Skeletal muscle satellite cell (primary cell): Measurements from ENCODE around the gene CDC45.

Experiments
- H3K27me3 ChIP-seq: 2 replicates; pipeline ENCODE4 v1.7.0; 2013; ENCODE audit warnings: low read length; ENCODE audit not compliant: control insufficient read depth, insufficient read depth
- H3K36me3 ChIP-seq: 2 replicates; pipeline ENCODE4 v1.7.0; 2013; ENCODE audit warnings: mild to moderate bottlenecking, control low read depth, low read length; ENCODE audit not compliant: insufficient read depth
- H3K4me1 ChIP-seq: 2 replicates; pipeline ENCODE4 v1.7.0; 2013; ENCODE audit warnings: low read length; ENCODE audit not compliant: control insufficient read depth, insufficient read depth
- H3K4me2 ChIP-seq: 2 replicates; pipeline ENCODE4 v1.7.0; 2013; ENCODE audit warnings: mild to moderate bottlenecking, low read length
- H3K4me3 ChIP-seq: 2 replicates; pipeline ENCODE4 v1.7.0; 2013; ENCODE audit warnings: low read length
- H3K9ac ChIP-seq: 2 replicates; pipeline ENCODE4 v1.7.0; 2013; ENCODE audit warnings: mild to moderate bottlenecking, low read depth, low read length, moderate library complexity
- H3K9me3 ChIP-seq: replicated peaks from 2 replicates; pipeline ENCODE4 v1.7.0; 2013; ENCODE audit warnings: mild to moderate bottlenecking, control low read depth, low read length

CDC45 gene

GRCh38 chr22:19476023-19476422, 3.7 kb upstream of the CDC45 start:
- no peak overlapping the region for H3K4me3 ChIP-seq
- H3K9me3 ChIP-seq: no peaks in the 10 kb centered on the region
- peaks cover 5% of the 10 kb centered on the region for H3K4me1 ChIP-seq
- H3K36me3 ChIP-seq: peaks cover 44% of the 10 kb centered on the region
- H3K27me3 ChIP-seq: no peaks in the 10 kb centered on the region
- no peak overlapping the region for H3K9ac ChIP-seq
- no peak overlapping the region for H3K4me2 ChIP-seq

DNA sequence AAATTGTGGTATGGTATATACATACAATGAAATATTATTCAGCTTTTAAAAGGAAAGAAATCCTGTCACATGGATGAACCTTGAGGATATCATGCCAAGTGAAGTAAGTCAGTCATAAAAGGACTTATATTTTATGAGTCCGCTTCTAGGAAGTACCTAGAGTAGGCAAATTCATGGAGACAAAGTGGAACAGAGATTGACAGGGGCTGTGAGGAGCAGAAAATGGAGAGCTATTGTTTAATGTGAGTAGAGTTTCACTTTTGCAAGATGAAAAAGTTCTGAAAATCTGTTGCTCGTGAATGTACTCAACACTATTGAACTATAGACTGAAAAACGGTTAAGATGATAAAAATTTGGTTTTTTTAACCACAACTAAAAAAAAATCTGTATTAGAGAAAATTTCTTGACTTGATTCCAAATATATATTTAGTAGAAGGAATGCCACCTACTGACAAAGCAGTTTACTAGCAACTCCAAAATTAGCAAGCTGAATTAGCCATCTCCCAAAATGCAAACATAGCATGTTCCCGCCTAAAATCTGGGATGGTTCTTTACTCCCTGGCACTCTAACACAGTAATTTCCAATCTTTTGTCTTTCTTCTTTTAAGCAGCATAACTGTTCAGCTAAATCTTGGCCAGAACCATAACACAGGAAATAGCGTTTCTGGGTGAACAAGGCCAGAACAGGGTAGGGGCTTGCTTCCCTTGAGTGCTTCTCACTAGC, 2.2 kb upstream of the CDC45 start:
- H3K36me3 ChIP-seq: peaks cover 37% of the 10 kb centered on the region
- H3K9ac ChIP-seq: peak overlapping the region; percentile 91
- H3K9me3 ChIP-seq: no peaks in the 10 kb centered on the region
- no peaks in the 10 kb centered on the region for H3K27me3 ChIP-seq
- H3K4me3 ChIP-seq: peak overlapping the region; percentile 87
- peak overlapping the region; percentile 85 for H3K4me2 ChIP-seq
- H3K4me1 ChIP-seq: peaks cover 8% of the 10 kb centered on the region

GRCh38 chr22:19478045-19478900, 1.4 kb upstream of the CDC45 start:
- peak overlapping the region; percentile 85 for H3K4me2 ChIP-seq
- no peaks in the 10 kb centered on the region for H3K27me3 ChIP-seq
- peaks cover 16% of the 10 kb centered on the region for H3K4me1 ChIP-seq
- peak overlapping the region; percentile 87 for H3K4me3 ChIP-seq
- H3K36me3 ChIP-seq: peaks cover 34% of the 10 kb centered on the region
- peak overlapping the region; percentile 91 for H3K9ac ChIP-seq
- H3K9me3 ChIP-seq: no peaks in the 10 kb centered on the region

DNA sequence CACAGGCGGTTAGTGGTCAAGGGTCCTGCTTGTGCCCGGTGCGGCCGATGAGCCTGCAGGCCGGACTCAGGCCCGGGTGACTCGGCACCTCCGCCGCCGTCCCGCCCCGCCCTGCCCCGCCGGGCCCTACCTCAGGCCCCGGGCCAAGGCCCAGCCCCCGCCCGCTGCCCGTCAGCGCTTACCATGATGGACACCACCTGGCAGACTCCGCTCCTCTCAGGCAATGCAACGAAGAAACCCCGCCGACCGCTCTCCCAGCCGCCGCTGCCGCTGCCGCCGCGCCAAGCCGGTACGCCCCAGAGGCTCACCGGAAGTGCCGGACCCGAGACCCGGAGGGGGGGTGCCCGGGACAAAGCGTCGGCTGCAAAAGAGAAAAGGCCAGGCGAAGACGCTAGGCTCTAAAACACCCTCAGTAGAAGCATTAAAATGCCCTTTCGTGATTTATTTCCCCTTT, 792 bp upstream of the CDC45 start, which contains the start of gene UFD1:
UFD1 (minus strand) TSS at position 293 of the 454 bp plus-strand sequence; CDS start at position 185, 108 bp downstream.
- Histone ChIP-seq H3K4me2 (peak within 1 kb of the TSS; percentile 85), H3K9ac (peak within 1 kb of the TSS; percentile 91), H3K4me3 (peak within 1 kb of the TSS; percentile 87), H3K4me1 (peaks cover 19% of the 10 kb centered on the region), H3K9me3 (no peaks in the 10 kb centered on the region), H3K27me3 (no peaks in the 10 kb centered on the region), H3K36me3 (peaks cover 27% of the 10 kb centered on the region)

DNA sequence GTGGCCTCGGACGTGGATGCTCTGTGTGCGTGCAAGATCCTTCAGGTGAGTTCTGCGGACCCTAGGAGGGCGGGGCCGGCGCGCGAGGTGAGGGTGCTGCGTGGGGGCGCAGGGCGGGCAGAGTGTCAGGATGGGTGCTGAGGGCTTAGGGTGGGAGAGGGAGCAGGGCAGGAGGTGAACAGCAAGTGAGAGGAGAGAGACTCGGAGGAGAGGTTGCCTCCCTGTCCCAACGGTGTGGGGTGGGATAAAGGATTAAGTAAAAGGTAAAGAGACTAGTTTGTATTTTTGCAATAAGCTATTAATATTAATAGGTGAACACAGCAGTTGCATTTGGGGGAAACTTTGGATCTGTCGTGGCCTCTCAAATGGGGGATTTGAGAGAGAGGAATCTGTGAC, 451 bp downstream of the CDC45 start:
- peak overlapping the region; percentile 91 for H3K9ac ChIP-seq
- H3K27me3 ChIP-seq: no peaks in the 10 kb centered on the region
- H3K4me3 ChIP-seq: peak overlapping the region; percentile 76
- no peaks in the 10 kb centered on the region for H3K9me3 ChIP-seq
- H3K4me1 ChIP-seq: peaks cover 29% of the 10 kb centered on the region
- H3K4me2 ChIP-seq: peak overlapping the region; percentile 82
- H3K36me3 ChIP-seq: peaks cover 24% of the 10 kb centered on the region

- no peaks in the 10 kb centered on the region for H3K27me3 ChIP-seq
- H3K9me3 ChIP-seq: no peaks in the 10 kb centered on the region
- peak overlapping the region; percentile 76 for H3K4me3 ChIP-seq
- H3K36me3 ChIP-seq: peaks cover 19% of the 10 kb centered on the region
- H3K4me2 ChIP-seq: peak overlapping the region; percentile 82
- H3K9ac ChIP-seq: peak overlapping the region; percentile 91
- peaks cover 29% of the 10 kb centered on the region for H3K4me1 ChIP-seq
Observed at GRCh38 chr22:19480789-19481188, 1.1 kb downstream of the CDC45 start.

GRCh38 chr22:19482297-19482696, 2.6 kb downstream of the CDC45 start:
- H3K4me2 ChIP-seq: no peak overlapping the region
- H3K9ac ChIP-seq: no peak overlapping the region
- no peaks in the 10 kb centered on the region for H3K27me3 ChIP-seq
- H3K9me3 ChIP-seq: no peaks in the 10 kb centered on the region
- H3K36me3 ChIP-seq: peaks cover 16% of the 10 kb centered on the region
- H3K4me3 ChIP-seq: no peak overlapping the region
- peaks cover 26% of the 10 kb centered on the region for H3K4me1 ChIP-seq

DNA sequence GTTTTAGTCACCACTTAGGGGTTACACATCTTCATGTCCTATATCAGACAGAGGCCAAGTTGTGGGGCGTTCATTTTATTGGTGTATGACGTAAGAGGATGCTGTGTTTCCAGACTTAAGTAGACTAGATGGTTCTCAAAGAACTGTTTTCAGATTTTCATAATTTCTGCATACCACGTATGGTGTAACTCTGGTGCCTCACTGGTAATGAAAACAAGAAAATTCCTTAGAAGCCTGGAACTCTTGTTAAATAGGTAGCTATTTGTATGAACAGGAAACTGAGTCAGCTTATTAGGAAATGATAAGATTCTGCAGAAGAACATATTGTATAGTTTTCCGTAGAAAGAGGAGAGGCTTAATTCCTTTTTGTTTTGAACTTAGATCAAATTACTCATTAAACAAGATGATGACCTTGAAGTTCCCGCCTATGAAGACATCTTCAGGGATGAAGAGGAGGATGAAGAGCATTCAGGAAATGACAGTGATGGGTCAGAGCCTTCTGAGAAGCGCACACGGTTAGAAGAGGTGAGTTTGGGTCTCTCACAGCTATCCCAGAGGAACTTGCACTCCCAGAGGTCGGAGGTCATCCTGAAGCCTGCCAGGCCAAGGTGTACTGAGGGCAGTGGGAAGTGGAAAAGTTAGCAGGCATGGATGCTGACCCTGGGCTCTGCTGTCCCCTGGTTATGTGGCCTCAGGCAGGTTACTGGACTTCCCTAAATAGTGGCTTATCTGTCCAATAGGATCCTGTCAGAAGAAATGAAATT, 3.9 kb downstream of the CDC45 start:
- peaks cover 24% of the 10 kb centered on the region for H3K4me1 ChIP-seq
- H3K9ac ChIP-seq: peak overlapping the region; percentile 53
- H3K4me3 ChIP-seq: peak overlapping the region; percentile 1
- H3K36me3 ChIP-seq: peaks cover 16% of the 10 kb centered on the region
- peak overlapping the region; percentile 53 for H3K4me2 ChIP-seq
- H3K27me3 ChIP-seq: no peaks in the 10 kb centered on the region
- H3K9me3 ChIP-seq: no peaks in the 10 kb centered on the region

GRCh38 chr22:19488285-19488684, 8.6 kb downstream of the CDC45 start:
- H3K4me3 ChIP-seq: no peak overlapping the region
- peaks cover 7% of the 10 kb centered on the region for H3K36me3 ChIP-seq
- no peak overlapping the region for H3K4me2 ChIP-seq
- no peak overlapping the region for H3K9ac ChIP-seq
- no peaks in the 10 kb centered on the region for H3K27me3 ChIP-seq
- H3K9me3 ChIP-seq: no peaks in the 10 kb centered on the region
- H3K4me1 ChIP-seq: peaks cover 13% of the 10 kb centered on the region

DNA sequence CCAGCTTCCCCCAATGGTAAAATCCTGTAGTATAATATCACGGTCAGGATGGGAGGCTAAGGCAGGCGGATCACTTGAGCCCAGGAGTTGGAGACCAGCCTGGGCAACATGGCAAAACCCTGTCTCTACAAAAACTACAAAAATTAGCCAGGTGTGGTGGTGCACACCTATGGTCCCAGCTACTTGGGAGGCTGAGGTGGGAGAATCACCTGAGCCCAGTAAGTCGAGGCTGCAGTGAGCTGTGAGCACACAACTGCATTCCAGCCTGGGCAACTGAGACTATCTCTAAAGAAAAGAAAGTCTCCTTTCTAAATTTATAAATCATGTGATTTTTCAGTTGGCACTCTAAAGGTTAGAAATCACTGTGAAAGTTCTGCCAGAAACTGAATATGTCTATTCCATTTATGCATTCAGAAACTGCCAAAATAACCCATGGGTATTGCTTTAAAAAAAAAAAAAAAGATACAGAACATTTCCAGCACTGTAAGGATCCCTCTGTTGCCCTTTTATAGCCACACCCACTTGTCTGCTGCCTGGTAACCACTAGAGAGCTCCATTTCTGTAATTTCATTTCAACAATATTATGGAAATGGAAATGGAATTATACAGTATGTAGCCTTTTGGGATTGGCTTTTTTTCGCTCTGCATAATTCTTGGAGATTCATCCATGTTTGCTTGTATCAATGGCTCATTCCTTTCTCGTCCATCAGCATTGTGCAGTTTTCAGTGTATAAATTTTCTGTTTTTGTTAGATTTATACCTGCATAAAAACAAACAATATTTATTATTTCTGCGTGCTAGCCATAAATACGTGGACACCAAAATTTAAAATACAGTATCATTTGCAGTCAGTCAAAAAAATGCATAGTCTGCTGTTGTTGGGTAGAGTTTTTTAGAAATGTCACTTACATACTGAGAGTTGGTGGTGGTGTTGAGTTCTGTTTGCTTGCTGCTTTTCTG, 9.4 kb downstream of the CDC45 start:
- Histone ChIP-seq H3K4me1 (peaks cover 8% of the 10 kb centered on the region), H3K27me3 (no peaks in the 10 kb centered on the region), H3K36me3 (peaks cover 7% of the 10 kb centered on the region), H3K9ac (no peak overlapping the region), H3K9me3 (no peaks in the 10 kb centered on the region), H3K4me3 (no peak overlapping the region), H3K4me2 (no peak overlapping the region)
